Activated naive CD8-positive, alpha-beta T cell treated with anti-CD3 and anti-CD28 coated beads, Interleukin-2, amount 50 U/mL, for 16 hours (primary cell): ENCODE data around the gene MYH9.
A peak's percentile ranks its signal among the peaks of the same experiment; 100 is the strongest.
"Not testable (repeated sequence)": the region's sequence is repeated elsewhere in the genome, so short reads cannot be mapped to it uniquely, and the experiment has no call there.

Experiments
- DNase-seq: peaks from one replicate; pipeline ENCODE4 v3.0.0-alpha.2; 2020; ENCODE audit warnings: low read depth, low spot score

MYH9 gene

DNA sequence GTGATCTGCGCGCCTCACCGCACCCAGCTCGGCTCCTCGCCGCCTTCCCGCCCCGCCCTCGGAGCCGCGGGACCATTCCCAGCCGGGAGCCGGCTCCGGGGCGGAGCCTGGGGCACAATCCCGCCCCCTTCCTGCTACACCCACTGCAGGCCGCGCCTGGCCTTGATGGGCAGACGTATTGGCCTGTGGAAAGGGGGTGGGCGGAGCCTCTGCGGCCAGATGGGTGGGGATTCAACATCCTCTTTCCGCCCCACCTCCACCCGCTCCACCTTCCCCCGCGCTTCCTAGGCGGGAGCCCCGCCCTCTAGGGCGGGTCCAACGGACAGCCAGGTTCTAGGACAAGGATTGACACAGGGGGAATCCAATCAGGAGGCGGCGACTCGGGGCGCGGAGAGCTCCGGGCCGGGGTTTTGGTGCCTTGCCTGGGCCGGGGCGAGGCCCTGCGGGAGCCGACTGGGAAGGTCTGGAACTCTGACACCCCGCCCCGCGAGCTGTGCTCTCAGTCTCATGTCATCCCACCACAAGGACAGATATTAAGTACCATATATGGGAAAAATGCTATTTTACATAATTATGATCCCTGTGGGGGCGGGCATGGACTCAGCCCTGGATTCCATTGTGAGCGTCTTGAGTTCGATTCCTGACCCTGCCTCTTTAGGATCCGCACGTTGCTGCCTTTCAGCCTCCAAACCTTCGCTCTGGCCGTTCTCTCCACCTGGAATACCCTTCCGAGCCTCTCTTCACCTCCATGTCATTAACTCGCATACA is at the start of gene MYH9:
MYH9 (minus strand) TSS at position 9 of the 768 bp plus-strand sequence. CDS start 38,731 bp downstream, outside the sequence.
- DNase-seq, result peak; percentile 98

GRCh38 chr22:36435516-36436415 is 48.0 kb upstream of the MYH9 start:
- peak; percentile 39 for DNase-seq

DNA sequence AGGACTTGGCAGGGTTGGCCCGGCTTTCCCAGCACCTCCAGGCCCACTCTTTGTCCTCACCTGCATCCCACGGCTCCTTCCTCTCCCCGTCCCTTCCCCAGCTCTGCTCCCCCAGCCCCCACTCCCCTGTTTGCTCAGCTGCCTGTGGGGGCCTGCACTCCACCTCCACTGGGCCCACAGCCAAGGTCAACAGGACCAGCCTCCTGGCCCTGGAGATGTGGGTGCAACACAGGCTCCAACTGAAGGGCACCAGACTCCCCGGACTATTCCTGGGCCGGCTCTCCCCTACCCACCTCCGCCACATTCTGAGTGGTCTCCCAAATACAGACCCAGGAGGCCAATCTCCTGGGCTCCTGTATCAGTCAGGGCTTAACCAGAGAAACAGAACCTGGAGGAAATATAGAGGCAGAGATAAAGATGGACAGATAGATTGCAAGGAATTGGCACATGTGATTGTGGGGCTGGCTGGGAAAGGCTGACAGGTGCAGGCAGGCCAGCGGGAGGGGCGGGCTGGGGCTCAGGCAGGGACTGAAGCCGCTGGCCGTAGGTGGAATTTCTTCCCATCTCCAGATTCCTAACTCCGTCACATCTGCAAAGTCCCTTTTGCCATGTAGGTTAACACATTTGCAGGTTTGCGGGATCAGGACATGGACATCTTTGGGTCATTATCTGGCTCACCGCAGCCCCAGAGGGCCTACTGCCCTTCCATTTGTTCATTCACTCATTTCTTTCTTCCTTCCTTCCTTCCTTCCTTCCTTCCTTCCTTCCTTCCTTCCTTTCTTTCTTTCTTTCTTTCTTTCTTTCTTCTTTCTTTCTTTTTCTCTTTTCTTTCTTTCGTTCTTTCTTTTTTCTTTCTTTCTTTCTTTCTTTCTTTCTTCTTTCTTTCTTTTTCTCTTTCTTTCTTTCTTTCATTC is 45.8 kb upstream of the MYH9 start:
- no peak for DNase-seq

GRCh38 chr22:36432592-36433317 is 45.0 kb upstream of the MYH9 start:
- no peak for DNase-seq

GRCh38 chr22:36431977-36432376 is 44.2 kb upstream of the MYH9 start:
- DNase-seq, result no peak

- DNase-seq, result no peak
Measured at GRCh38 chr22:36430863-36431262, 43.1 kb upstream of the MYH9 start.

DNA sequence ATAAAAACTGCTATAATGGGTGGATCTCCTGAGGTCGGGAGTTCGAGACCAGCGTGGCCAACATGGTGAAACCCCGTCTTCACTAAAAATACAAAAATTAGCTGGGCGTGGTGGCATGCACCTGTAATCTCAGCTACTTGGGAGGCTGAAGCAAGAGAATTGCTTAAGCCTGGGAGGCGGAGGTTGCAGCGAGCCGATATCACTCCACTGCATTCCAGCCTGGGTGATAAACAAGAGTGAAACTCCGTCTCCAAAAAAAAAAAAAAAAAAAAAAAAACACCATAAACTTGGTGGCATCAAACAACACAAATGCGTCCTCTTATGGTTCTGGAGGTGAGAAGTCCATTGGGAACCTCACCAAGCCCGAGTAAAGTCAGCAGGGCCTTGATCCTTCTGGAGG is 40.2 kb upstream of the MYH9 start:
- DNase-seq, result not testable (repeated sequence)

DNA sequence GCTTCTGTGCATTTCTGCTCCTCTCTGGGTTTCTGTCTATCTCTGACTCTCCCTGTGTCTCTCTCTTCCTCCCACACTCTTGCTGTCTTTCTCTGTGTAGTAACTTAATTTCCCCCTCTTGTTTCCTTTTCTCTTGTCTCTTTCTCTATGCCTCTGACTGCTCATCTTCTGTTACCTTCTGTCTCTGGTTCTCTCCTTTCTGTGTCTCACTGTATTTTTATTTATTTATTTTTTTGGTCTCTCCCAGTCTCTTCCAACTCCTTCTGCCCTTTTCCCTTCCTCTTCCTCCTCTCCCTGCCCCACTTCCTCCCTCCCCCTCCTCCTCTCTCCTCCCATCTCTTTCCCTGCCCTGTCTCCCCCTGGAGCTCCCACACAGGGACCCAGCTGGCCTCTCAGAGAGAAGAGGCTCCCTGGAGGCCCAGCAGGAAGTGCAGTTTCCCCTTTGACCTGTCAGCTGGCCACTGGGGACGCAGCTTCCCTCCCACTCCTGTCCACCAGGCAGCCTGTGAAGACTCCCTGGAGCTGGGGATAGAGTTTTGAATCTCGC is 38.3 kb upstream of the MYH9 start:
- DNase-seq, result no peak

GRCh38 chr22:36424901-36425579 is 37.3 kb upstream of the MYH9 start:
- DNase-seq, result no peak

DNA sequence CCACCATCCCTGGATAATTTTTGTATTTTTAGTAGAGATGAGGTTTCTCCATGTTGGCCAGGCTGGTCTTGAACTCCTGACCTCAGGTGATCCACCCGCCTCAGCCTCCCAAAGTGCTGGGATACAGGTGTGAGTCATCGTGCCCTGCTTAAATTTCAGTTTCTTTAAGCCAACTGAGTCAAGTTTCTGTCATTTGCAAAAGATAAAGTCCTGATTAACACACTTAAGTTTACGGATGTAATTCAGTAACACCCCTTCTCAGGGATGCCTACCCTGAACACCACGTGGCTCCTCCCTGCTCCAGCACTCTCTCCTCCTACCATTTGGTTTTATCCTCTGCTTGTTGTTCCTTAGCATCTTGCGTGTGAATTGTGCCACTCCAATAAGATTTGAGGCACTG is 36.7 kb upstream of the MYH9 start:
- DNase-seq, result not testable (repeated sequence)

DNA sequence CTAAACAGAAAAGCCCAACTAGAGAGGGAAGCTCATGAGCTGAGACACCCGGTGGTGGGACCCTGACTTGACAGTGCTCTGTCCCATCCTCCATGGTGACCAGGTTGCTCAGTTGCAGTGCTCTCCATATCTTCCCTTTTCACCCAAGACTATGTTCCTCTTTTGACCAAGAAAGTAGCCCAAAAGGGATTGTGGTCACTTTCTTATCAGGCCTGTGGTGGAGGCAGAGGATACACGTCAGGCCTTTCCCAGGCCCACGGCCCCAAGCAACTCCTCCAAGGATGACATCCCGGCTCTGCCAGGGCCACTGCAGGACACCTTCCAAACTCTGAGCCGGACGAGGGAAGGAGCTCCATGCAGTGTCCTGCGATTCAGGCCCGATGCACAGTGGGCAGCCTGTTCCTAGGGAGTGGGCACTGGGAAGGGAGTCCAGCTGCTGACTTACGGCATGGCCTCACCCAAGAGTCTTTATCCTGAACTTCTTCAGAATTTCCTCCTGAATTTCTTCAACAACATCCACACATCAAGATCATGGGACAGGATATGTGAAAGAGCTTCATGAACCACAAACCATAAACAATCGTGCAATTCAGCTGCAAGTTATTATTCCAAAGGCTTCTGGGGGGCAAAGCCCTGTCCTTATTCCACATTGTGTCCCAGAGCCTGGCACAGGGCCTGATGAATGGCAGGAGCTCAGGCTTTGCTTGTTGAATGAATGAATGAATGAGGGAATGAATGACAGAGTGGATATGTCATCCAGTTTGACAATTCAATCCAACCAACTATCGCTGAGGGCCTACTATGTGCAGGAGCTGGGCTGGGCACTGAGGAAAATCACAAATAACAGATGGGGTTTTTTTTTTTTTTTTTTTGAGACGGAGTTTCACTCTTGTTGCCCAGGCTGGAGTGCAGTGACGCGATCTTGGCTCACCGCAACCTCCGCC is 36.0 kb upstream of the MYH9 start:
- DNase-seq, result no peak

GRCh38 chr22:36422287-36423014 is 34.7 kb upstream of the MYH9 start:
- DNase-seq, result no peak

- DNase-seq, result no peak
Measured at GRCh38 chr22:36419912-36420882, 32.4 kb upstream of the MYH9 start.

- DNase-seq, result no peak
Measured at GRCh38 chr22:36419177-36419911, 31.6 kb upstream of the MYH9 start.

DNA sequence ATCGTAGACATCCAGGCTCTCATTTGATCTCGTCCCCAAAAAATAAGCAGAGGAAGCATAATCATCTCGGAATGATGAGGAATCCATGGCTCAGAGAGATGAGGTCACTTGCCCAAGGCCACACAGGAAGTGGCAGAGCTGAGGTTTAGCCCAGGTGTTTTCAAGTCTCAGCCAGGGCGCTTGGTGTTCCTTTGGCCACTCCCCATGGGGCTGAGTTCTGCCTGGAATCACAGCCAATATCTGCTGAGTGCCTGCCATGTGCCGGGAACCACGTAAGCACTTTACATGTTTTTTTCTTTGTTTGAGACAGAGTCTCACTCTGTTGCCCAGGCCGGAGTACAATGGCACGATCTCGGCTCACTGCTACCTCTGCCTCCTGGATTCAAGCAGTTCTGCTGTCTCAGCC is 29.5 kb upstream of the MYH9 start:
- DNase-seq, result no peak

- DNase-seq, result no peak
Measured at GRCh38 chr22:36415415-36416168, 27.8 kb upstream of the MYH9 start.
